ENCODE data around the gene PALLD.

PALLD gene

DNA sequence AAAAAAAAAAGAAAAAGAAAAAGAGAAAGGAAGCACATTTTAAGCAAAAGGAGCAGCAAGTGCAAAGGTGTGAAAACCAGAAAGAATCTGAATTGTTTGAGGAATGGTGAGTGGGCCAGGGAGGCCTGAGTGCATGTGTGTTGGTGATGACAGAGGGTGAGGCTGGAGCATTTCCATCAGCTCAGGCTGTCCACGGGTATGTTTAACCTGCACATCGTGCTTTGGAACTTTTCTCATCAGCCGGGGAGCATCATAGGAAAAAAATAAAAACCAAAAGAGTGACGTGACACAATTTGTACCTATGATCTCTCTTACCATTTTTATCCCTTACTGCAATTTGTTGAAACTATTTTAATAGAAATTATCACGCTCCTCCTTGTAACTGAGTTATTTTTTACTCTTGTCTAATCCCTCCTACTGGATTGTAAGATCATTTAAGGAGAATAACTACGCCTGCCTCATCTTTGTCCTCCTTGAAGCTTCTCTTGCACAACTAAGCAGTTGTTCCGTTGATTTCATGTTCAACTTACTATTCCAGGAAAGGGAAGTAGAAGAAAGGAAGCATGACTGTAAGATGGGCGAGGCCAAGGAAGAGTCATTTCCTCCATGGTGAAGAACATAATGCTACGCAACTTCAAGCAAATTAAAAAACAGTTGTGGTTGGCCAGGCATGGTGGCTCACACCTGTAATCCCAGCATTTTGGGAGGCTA lies 7.0 kb downstream of the PALLD start:
- in situ Hi-C loops (cut with MboI; ENCODE audit: low sequenced_read_pairs, unreplicated experiment): loop anchor here (25.0 kb wide), 1 partner anchor 408 kb away; no protein-coding TSS in a partner anchor
- DNase-seq (ENCODE audit: low spot score): no peak
- no peak for TF ChIP-seq CTCF (IDR thresholded peaks at IDR 0.05; ENCODE audit: borderline replicate concordance, control extremely low read depth, extremely low read depth, insufficient read depth, missing control alignments)

- no peak for TF ChIP-seq CTCF (IDR thresholded peaks at IDR 0.05; ENCODE audit: borderline replicate concordance, control extremely low read depth, extremely low read depth, insufficient read depth, missing control alignments)
- no peak for DNase-seq (ENCODE audit: low spot score)
- in situ Hi-C loops (cut with MboI; ENCODE audit: low sequenced_read_pairs, unreplicated experiment): loop anchor here (25.0 kb wide), 1 partner anchor 408 kb away; no protein-coding TSS in a partner anchor
These were observed 7.7 kb downstream of the PALLD start for GRCh38 chr4:168504526-168504925.

GRCh38 chr4:168506014-168506413 lies 9.2 kb downstream of the PALLD start:
- DNase-seq (ENCODE audit: low spot score): no peak
- in situ Hi-C loops (cut with MboI; ENCODE audit: low sequenced_read_pairs, unreplicated experiment): loop anchor here (25.0 kb wide), 1 partner anchor 406 kb away; no protein-coding TSS in a partner anchor
- TF ChIP-seq CTCF (IDR thresholded peaks at IDR 0.05; ENCODE audit: borderline replicate concordance, control extremely low read depth, extremely low read depth, insufficient read depth, missing control alignments): no peak

DNA sequence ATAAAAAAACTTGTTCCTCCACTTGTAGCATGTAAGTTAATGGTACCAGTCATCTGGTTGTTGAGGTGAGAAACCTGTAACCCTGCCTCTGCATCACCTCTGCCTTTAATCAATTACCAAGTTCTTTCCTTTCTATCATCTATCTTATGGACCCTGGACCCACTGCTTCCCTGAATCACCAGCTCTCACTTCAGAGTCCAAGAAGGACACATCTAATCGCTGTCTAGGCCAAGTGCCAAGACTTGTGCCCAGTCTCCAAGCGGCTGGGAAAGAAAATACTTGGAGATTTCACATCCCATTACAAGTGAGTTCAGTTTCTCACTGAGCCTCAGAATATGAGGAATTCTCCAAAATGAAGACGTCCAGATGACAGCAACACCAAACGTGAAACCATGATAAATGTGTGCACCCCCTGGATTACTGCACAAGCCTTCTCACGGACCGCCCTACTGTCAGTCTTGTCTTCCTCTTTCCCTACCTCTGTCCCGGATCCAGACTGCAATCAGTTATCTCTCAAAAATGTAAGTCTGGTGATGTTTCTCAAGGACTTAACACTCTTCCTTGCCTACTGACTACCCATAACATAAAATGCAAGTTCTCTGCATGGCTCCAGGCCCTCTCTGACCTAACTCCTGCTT lies 10.4 kb downstream of the PALLD start:
- in situ Hi-C loops (cut with MboI; ENCODE audit: low sequenced_read_pairs, unreplicated experiment): loop anchor here (25.0 kb wide), 1 partner anchor 405 kb away; no protein-coding TSS in a partner anchor

DNA sequence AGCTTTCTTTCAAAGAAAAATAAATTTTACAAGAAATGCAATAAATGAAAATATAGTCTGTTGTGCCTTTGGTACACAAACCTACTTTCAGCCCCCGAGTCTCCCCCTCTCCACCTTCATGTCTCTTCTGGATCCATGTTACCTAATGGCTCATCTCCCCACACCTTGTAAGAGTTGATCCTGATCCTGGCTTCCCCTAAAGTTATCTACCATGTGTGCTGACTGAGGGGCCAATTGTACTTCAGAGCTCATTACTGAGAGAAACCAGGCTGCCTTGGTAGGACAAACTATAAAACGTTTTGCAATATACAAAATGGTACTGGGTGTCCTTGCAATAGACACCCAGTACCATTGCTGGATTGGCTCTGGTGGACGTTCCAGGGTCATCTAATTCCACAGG lies 11.8 kb downstream of the PALLD start:
- no peak for TF ChIP-seq CTCF (IDR thresholded peaks at IDR 0.05; ENCODE audit: borderline replicate concordance, control extremely low read depth, extremely low read depth, insufficient read depth, missing control alignments)
- DNase-seq (ENCODE audit: low spot score): no peak
- in situ Hi-C loops (cut with MboI; ENCODE audit: low sequenced_read_pairs, unreplicated experiment): loop anchor here (25.0 kb wide), 1 partner anchor 404 kb away; no protein-coding TSS in a partner anchor

More for the DNA sequence above, 10.4 kb downstream of the PALLD start:
- no peak for TF ChIP-seq CTCF (IDR thresholded peaks at IDR 0.05; ENCODE audit: borderline replicate concordance, control extremely low read depth, extremely low read depth, insufficient read depth, missing control alignments)
- no peak for DNase-seq (ENCODE audit: low spot score)

DNA sequence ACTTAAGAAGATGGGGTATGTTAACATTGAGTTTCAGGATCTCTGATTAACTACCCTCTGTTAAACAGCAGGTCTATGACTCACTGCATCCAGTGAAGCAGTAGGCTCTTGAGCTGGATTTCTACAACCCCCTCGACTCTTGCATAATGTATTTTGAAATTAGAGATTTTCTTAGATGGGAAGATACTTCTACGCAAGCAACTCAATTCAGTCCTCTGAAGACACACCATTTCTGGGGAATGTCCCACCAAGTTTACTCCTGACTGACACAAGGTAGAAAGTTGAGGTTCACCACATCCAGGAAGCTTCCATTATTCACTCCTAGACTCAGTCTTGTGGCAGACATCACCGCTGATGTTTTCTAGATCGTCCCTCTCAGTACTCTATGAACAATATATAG lies 12.9 kb downstream of the PALLD start:
- no peak for TF ChIP-seq CTCF (IDR thresholded peaks at IDR 0.05; ENCODE audit: borderline replicate concordance, control extremely low read depth, extremely low read depth, insufficient read depth, missing control alignments)
- no peak for DNase-seq (ENCODE audit: low spot score)
- in situ Hi-C loops (cut with MboI; ENCODE audit: low sequenced_read_pairs, unreplicated experiment): loop anchor here (25.0 kb wide), 1 partner anchor 403 kb away; no protein-coding TSS in a partner anchor

Data from GM13976 (cell line).